ENCODE data around the gene FGF18.

GRCh38 chr5:171477666-171478065 lies 58.2 kb downstream of the FGF18 start:
- TF ChIP-seq CTCF (IDR thresholded peaks at IDR 0.05) (no peak), POLR2A (IDR thresholded peaks at IDR 0.05) (no peak)

All from heart left ventricle (tissue), 13 donors.